Activated effector memory CD4-positive, alpha-beta T cell treated with Interleukin-2 at 50 U/mL for 16 hours (primary cell): Measurements from ENCODE around the gene SMC3.

Source experiments
- DNase-seq: peaks from one replicate; pipeline ENCODE4 v3.0.0-alpha.2; 2020

Gene SMC3

DNA sequence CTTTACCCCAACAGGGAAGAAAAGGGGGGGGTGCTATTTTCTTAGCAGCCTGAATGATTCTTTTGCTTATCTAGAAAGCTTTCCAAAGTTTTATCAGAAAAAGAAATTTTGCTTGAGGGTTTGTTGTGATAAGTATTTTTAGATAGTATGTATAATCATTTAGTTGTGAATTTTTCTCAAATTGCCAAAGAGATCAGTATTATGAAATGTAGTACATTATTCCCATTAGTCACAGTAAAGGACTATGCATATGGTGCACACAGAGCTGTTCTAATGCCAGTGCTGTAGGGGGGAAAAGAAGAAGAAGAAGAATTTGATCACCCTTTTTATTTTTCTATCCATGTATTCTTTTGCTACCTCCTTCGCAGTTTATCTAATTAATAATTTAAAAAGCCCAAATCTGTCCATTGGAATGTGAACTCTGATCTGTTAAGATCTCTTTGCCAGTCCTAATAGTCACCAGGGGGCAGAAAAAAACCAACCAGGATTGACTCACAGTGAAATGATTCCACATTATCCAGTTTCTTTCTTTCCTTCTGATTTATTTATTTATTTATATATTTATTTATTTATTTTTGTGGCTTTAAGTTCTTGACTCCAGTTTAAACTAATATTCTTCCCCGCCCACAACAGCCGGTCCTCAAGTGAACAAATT lies 81.3 kb downstream of the SMC3 start:
- DNase-seq = no peak

DNA sequence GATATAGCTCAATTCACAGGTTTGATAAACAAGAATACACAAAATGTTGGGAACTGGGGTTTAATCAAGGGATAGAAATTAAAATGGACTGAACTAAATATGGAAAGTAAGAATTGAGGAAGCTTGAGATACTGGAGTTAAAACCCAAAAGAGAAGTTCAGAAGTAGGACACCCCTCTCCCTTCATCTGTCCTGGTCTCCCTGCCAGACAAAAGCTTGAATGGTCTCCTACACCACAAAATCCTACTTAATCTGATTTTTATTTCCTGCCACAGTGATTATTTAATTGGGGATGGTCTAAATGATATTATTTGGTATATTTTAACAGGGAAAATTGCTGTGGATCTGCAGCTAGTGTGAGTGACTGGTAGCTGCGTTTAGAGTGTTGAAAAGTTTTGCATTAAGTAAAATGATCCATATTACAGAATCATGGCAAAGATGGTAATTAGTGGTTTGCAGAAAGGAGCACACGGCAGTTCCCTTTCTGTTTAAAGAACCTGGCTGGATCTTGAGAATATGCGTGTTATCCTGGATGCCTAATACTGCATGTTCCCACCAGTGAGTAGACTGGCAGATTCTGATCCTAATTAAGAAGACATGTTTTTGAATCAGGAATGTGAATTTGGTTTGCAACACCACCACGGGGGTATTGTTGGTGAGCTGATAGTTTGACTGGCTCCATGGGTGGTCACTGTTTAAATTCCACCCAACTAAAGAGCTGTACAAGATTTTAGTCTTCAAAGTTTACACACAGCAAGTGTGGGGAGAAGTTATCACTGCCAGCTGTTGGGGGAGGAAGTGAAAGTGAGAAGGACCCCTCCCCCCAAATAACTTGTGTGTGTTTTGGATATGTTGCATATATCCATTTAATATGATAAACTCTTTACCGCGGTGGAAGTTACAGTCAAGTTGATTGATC lies 82.1 kb downstream of the SMC3 start:
- no peak for DNase-seq

DNA sequence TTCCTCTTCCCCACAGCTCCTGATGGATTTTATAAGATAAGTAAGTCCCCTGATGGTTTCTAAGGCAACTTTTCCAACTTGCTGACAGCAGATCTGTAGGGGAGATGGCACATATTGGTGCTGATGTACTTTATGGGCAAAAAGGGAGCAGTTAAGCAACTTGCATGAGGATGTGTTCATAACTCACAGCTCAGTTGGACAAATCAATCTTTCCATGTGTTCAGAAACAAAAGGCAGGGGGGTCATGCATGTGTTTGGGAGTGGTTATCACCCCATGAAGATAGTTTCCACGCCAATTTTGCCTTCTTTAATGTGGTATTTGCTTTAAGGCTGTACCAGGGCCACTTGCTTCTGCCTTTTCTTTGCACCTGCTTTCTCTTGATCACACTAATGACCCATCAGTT lies 82.8 kb downstream of the SMC3 start:
- DNase-seq = no peak

DNA sequence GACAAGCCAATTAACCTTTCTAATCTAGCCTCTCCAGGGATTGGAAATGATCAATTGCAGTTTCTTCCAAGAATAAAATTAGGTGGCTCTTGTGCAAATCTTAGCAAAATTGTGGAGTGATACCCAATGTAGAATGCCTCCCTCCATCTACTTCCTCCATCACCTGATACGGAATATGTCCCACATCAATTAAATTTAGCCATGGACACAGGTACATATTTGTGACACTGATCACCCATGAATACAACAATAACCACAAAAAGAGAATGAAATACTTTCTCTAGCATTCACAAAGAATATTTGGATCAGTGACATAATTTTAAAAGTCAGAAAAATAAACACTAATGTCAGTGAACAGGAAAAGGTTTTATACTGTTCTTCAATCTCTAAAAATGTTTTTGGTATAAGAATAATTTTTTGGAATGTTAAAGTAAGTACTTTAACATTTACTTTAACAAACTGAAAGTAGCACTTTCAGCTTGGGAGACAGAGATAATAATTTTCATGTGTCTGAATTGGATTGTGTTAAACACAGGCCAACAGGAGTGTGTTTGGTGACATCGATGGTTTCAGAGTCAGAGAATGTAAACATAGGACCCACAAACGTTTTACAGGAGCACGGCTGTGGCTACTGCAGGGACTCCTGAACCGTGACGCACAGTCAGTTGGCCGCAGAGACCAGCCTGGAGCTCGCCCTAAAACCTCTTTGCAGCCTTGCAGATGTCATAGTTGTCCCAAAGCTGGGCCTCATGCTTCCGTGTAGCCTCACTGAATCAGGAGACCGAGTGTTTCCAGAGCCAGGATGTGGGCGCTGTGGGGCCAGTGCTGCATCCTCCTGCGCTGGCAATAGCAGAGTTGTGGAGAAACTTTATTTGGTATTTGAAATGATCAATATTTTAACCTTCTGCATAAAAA lies 83.8 kb downstream of the SMC3 start:
- no peak for DNase-seq

DNA sequence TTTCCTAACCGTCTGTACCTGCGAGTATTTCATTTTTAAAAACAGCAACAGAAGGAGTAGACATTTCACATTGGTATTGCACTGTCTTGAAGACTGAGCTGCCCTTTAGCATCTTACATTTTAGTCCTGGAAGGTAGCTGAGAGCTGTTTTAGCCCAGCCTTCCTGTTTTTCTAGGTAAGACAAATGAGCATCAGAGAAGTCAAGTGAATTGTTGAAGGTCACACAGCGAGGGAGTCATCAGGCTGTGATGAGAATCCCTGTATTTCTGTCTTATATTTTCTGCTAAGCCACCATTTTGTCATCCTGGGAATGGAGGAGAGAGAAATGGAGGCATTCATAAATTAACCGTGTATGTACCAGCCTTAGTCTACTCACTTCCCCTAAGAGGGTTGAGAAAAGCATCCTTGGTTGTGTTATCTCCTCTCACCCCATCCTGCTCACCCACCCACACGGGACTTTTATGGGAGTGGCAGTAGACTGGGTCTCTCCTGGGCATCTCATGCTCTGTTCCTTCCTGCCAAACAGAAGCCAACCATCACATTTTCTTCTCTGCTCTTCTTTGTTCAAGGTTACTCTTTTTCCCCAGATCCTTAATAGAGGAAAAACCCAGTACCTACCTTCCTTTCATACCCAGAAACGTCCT lies 85.1 kb downstream of the SMC3 start:
- no peak for DNase-seq
